ENCODE measurements around the gene COG7. TPM values are rescaled to one million over a fixed set of nuclear protein-coding genes. Genes with fewer than 3 reads are reported as not detected.
A peak's percentile ranks its signal among the peaks of the same experiment; 100 is the strongest.

COG7 gene
- total and polyA plus RNA-seq, 2 of the 13 experiments (the other 11 are each of a cell fraction or from before 2014, with no cell fraction given), result 12.6 to 54.5 TPM

DNA sequence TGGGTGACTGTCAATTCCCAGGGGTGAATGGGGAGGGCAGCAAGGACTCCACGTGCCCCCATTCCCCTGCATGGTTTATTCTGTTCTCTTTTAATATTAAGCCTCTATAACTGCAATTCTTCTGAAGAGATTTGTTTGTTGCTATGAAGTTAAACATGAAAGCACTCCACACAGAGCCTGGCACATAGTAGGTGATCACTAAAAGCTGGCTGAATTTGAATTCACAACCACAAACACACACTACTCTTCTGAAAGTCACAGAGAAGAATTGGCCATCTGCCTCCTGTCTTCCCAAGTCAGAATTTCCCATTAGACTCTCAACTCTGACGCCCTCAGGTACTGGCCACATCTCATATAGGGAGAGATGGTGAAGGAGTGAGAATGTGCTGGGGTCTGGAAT lies 55.5 kb downstream of the COG7 start:
- DNase-seq (ENCODE audit: low spot score) (no peak), FAIRE-seq (no peak), ATAC-seq (no peak)
- Histone ChIP-seq H4K20me1 (ENCODE audit: insufficient read depth, low read length) (no peaks in the 10 kb centered on the region), H3K36me3 (replicated peaks in 1 of 2; ENCODE audit: control insufficient read depth in 1 of 2, insufficient read depth in 2 of 2, low read length in 2 of 2) (peaks cover 16 to 57% of the 10 kb centered on the region in 2 experiments), H2AFZ (ENCODE audit: low read length) (no peak overlapping the region), H3K27ac (ENCODE audit: extremely low read length, insufficient read depth, low read length) (no peak overlapping the region), H3K79me2 (ENCODE audit: insufficient read depth, low read length) (no peaks in the 10 kb centered on the region), H3K4me1 (ENCODE audit: insufficient read depth, low read length) (no peaks in the 10 kb centered on the region), H3K4me3 (replicated peaks in 1 of 3; ENCODE audit: insufficient read depth in 1 of 3, low read depth in 2 of 3, low read length in 3 of 3) (no peak overlapping the region), H3K9ac (ENCODE audit: insufficient read depth, low read depth, low read length) (no peak overlapping the region), H3K4me2 (ENCODE audit: low read depth, low read length) (no peak overlapping the region), H3K27me3 (ENCODE audit: control insufficient read depth in 1 of 2, insufficient read depth in 2 of 2, low read length in 2 of 2) (no peaks in the 10 kb centered on the region), H3K9me3 (ENCODE audit: low read length) (no peaks in the 10 kb centered on the region)
- 98% methylated on average over 2 of the region's 2 CpGs for WGBS (ENCODE audit: low lambda C conversion rate)
- intact Hi-C loops (cut with micrococcal nuclease; ENCODE audit: unreplicated experiment), result no loop called here
- BruUV-seq (replicated peaks), result no TSS peak
- POLR2A ChIA-PET, result no interaction called here
- in situ Hi-C loops (cut with HindIII; ENCODE audit: extremely low pct_ligation_motif_present, low pct_unique_long_range_greater_than_20kb), result no loop called here
- 0 out of 2 replicates have a peak, but pooled peaks have one; percentile 54 for TF ChIP-seq ZKSCAN1 (IDR thresholded peaks at IDR 0.05; ENCODE audit: low read length)
- TF ChIP-seq, protein P1, sequence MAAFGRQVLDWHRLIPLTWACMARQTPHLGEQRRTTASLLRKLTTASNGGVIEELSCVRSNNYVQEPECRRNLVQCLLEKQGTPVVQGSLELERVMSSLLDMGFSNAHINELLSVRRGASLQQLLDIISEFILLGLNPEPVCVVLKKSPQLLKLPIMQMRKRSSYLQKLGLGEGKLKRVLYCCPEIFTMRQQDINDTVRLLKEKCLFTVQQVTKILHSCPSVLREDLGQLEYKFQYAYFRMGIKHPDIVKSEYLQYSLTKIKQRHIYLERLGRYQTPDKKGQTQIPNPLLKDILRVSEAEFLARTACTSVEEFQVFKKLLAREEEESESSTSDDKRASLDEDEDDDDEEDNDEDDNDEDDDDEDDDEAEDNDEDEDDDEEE (CRISPR knock-in tag; IDR thresholded peaks at IDR 0.05), result no peak
- CTCF ChIA-PET (ENCODE audit: low intra/inter-chr PET ratio, low total read pairs), result no interaction called here

DNA sequence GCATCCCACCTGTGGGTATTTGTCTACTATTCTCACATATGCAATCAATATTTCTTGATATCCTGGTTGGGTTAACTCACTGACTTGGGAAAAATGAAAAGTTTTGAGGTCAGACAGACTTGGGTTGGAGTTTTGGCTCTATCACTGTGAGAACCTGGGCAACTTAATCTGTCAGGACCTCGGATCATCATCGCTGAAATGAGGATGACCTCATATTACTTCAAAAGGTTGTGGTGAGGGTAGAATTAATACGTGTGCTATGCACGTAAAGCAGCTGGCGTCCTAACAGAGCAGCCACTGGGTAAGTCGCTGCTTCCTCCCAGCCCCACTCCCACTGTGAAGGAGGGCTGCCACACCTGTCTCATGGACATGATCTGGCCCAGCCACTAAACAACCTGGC lies 57.3 kb downstream of the COG7 start:
- ChIA-PET POLR2A (no interaction called here), CTCF (ENCODE audit: low intra/inter-chr PET ratio, low total read pairs) (no interaction called here)
- no peaks in the 10 kb centered on the region for H4K20me1 ChIP-seq (ENCODE audit: insufficient read depth, low read length)
- no peak overlapping the region for H3K4me2 ChIP-seq (ENCODE audit: low read depth, low read length)
- no peak overlapping the region for H3K9ac ChIP-seq (ENCODE audit: insufficient read depth, low read depth, low read length)
- ATAC-seq, result no peak
- no peaks in the 10 kb centered on the region for H3K4me1 ChIP-seq (ENCODE audit: insufficient read depth, low read length)
- BruUV-seq (replicated peaks), result no TSS peak
- H2AFZ ChIP-seq (ENCODE audit: low read length), result no peak overlapping the region
- WGBS (ENCODE audit: low lambda C conversion rate), result 98% methylated on average over 6 of the region's 6 CpGs
- H3K27ac ChIP-seq (ENCODE audit: extremely low read length, insufficient read depth, low read length), result no peak overlapping the region
- intact Hi-C loops (cut with micrococcal nuclease; ENCODE audit: unreplicated experiment) (no loop called here), in situ Hi-C loops (cut with HindIII; ENCODE audit: extremely low pct_ligation_motif_present, low pct_unique_long_range_greater_than_20kb) (no loop called here)
- no peak for FAIRE-seq
- no peak for DNase-seq (ENCODE audit: low spot score)
- H3K4me3 ChIP-seq (replicated peaks in 1 of 3; ENCODE audit: insufficient read depth in 1 of 3, low read depth in 2 of 3, low read length in 3 of 3), result no peak overlapping the region
- no peaks in the 10 kb centered on the region for H3K9me3 ChIP-seq (ENCODE audit: low read length)
- no peaks in the 10 kb centered on the region for H3K27me3 ChIP-seq (ENCODE audit: control insufficient read depth in 1 of 2, insufficient read depth in 2 of 2, low read length in 2 of 2)
- TF ChIP-seq ZFP36 (IDR thresholded peaks at IDR 0.05; ENCODE audit: borderline replicate concordance, low read depth, low read length, partially characterized antibody) (no peak), ATF7 (IDR thresholded peaks at IDR 0.05) (peak; percentile 55; the same call in 1 of the 2 replicates), ATF7 (CRISPR knock-in tag; IDR thresholded peaks at IDR 0.05) (no peak)
- TF ChIP-seq, protein P2, sequence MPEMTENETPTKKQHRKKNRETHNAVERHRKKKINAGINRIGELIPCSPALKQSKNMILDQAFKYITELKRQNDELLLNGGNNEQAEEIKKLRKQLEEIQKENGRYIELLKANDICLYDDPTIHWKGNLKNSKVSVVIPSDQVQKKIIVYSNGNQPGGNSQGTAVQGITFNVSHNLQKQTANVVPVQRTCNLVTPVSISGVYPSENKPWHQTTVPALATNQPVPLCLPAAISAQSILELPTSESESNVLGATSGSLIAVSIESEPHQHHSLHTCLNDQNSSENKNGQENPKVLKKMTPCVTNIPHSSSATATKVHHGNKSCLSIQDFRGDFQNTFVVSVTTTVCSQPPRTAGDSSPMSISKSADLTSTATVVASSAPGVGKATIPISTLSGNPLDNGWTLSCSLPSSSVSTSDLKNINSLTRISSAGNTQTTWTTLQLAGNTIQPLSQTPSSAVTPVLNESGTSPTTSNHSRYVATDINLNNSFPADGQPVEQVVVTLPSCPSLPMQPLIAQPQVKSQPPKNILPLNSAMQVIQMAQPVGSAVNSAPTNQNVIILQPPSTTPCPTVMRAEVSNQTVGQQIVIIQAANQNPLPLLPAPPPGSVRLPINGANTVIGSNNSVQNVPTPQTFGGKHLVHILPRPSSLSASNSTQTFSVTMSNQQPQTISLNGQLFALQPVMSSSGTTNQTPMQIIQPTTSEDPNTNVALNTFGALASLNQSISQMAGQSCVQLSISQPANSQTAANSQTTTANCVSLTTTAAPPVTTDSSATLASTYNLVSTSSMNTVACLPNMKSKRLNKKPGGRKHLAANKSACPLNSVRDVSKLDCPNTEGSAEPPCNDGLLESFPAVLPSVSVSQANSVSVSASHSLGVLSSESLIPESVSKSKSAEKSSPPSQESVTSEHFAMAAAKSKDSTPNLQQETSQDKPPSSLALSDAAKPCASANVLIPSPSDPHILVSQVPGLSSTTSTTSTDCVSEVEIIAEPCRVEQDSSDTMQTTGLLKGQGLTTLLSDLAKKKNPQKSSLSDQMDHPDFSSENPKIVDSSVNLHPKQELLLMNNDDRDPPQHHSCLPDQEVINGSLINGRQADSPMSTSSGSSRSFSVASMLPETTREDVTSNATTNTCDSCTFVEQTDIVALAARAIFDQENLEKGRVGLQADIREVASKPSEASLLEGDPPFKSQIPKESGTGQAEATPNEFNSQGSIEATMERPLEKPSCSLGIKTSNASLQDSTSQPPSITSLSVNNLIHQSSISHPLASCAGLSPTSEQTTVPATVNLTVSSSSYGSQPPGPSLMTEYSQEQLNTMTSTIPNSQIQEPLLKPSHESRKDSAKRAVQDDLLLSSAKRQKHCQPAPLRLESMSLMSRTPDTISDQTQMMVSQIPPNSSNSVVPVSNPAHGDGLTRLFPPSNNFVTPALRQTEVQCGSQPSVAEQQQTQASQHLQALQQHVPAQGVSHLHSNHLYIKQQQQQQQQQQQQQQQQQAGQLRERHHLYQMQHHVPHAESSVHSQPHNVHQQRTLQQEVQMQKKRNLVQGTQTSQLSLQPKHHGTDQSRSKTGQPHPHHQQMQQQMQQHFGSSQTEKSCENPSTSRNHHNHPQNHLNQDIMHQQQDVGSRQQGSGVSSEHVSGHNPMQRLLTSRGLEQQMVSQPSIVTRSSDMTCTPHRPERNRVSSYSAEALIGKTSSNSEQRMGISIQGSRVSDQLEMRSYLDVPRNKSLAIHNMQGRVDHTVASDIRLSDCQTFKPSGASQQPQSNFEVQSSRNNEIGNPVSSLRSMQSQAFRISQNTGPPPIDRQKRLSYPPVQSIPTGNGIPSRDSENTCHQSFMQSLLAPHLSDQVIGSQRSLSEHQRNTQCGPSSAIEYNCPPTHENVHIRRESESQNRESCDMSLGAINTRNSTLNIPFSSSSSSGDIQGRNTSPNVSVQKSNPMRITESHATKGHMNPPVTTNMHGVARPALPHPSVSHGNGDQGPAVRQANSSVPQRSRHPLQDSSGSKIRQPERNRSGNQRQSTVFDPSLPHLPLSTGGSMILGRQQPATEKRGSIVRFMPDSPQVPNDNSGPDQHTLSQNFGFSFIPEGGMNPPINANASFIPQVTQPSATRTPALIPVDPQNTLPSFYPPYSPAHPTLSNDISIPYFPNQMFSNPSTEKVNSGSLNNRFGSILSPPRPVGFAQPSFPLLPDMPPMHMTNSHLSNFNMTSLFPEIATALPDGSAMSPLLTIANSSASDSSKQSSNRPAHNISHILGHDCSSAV (CRISPR knock-in tag; IDR thresholded peaks at IDR 0.05; ENCODE audit: borderline replicate concordance), result no peak
- peaks cover 29 to 63% of the 10 kb centered on the region in 2 experiments for H3K36me3 ChIP-seq (replicated peaks in 1 of 2; ENCODE audit: control insufficient read depth in 1 of 2, insufficient read depth in 2 of 2, low read length in 2 of 2)
- H3K79me2 ChIP-seq (ENCODE audit: insufficient read depth, low read length), result no peaks in the 10 kb centered on the region

Data from HepG2 (cell line).